COLO668 (cell line): ENCODE data around the gene MGAT4C.
"Not testable (repeated sequence)": the region's sequence is repeated elsewhere in the genome, so short reads cannot be mapped to it uniquely, and the experiment has no call there.

Experiments
- DNase-seq: peaks from one replicate; lab custom pipeline; 2025; ENCODE audit not compliant: unreplicated experiment; lab: John Stamatoyannopoulos, UW

The MGAT4C gene

GRCh38 chr12:86256163-86256562, at the start of gene MGAT4C:
MGAT4C (minus strand) TSS chr12:86256391.
- peak; percentile 71 for DNase-seq

- DNase-seq, result not testable (repeated sequence)
Measured at GRCh38 chr12:86296396-86296795, 40.2 kb upstream of the MGAT4C start.

- no peak for DNase-seq
Measured at GRCh38 chr12:86293682-86294240, 37.6 kb upstream of the MGAT4C start.

GRCh38 chr12:86292480-86292879, 36.3 kb upstream of the MGAT4C start:
- no peak for DNase-seq

- no peak for DNase-seq
Measured at GRCh38 chr12:86290615-86291014, 34.4 kb upstream of the MGAT4C start.

- DNase-seq, result no peak
Measured at GRCh38 chr12:86286119-86286518, 29.9 kb upstream of the MGAT4C start.

- no peak for DNase-seq
Measured at GRCh38 chr12:86283620-86284019, 27.4 kb upstream of the MGAT4C start.

- no peak for DNase-seq
Measured at GRCh38 chr12:86275356-86275755, 19.2 kb upstream of the MGAT4C start.

GRCh38 chr12:86265329-86265695, 9.1 kb upstream of the MGAT4C start:
- no peak for DNase-seq

GRCh38 chr12:86264451-86265328, 8.5 kb upstream of the MGAT4C start:
- peak; percentile 73 for DNase-seq

- DNase-seq, result no peak
Measured at GRCh38 chr12:86261578-86261977, 5.4 kb upstream of the MGAT4C start.

- no peak for DNase-seq
Measured at GRCh38 chr12:86261142-86261541, 5.0 kb upstream of the MGAT4C start.

- no peak for DNase-seq
Measured at GRCh38 chr12:86260183-86260582, 4.0 kb upstream of the MGAT4C start.

- peak; percentile 7 for DNase-seq
Measured at GRCh38 chr12:86257134-86257533, 943 bp upstream of the MGAT4C start.

GRCh38 chr12:86254399-86255107, 1.6 kb downstream of the MGAT4C start:
- no peak for DNase-seq

GRCh38 chr12:86249851-86250250, 6.3 kb downstream of the MGAT4C start:
- DNase-seq, result no peak

- DNase-seq, result no peak
Measured at GRCh38 chr12:86249276-86249675, 6.9 kb downstream of the MGAT4C start.

GRCh38 chr12:86247871-86248270, 8.3 kb downstream of the MGAT4C start:
- no peak for DNase-seq

GRCh38 chr12:86241600-86241999, 14.6 kb downstream of the MGAT4C start:
- no peak for DNase-seq

GRCh38 chr12:86234316-86234855, 21.8 kb downstream of the MGAT4C start:
- DNase-seq, result no peak

- peak; percentile 20 for DNase-seq
Measured at GRCh38 chr12:86233126-86233525, 23.1 kb downstream of the MGAT4C start.
